NCI-H2081 (cell line): ENCODE results near the gene RPIA.
A peak's percentile ranks its signal among the peaks of the same experiment; 100 is the strongest.
"Not testable (repeated sequence)": the region's sequence is repeated elsewhere in the genome, so short reads cannot be mapped to it uniquely, and the experiment has no call there.

Source experiments
- DNase-seq, 2 experiments: peaks; one replicate each; lab custom pipeline; 2025; lab: John Stamatoyannopoulos, UW

The RPIA gene

DNA sequence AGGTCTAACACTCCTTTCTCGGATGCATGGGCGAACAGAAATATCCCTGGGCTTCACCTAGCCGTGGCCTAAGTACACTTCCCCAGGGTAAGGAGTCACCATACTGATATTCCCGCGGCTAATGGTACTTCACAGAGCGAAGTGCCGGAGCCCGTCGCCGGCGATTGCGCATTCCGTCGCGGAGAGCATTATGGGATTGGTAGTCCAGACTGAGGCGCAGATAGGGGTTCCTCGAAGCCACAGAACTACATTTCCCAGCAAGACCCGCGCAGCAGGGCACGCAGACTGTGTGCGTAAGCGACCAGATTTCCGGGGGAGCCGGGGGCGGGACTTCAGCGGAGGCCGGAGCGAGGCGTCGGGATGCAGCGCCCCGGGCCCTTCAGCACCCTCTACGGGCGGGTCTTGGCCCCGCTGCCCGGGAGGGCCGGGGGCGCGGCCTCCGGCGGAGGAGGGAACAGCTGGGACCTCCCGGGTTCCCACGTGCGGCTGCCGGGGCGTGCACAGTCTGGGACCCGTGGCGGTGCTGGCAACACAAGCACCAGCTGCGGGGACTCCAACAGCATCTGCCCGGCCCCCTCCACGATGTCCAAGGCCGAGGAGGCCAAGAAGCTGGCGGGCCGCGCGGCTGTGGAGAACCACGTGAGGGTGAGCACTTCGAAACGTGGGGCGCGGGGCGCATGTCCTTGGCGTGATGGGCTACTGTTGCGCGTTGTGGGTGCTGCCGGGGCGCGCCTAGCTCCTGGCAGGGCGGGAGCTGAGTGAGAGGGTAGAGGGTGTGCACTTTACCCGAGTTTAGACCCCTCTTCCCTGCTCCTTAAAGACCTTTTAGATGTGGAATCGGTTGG lies at the start of gene RPIA:
RPIA (plus strand) TSS at position 335 of the 845 bp plus-strand sequence; CDS start at position 361, 26 bp downstream.
- DNase-seq = peak; percentile 98

DNA sequence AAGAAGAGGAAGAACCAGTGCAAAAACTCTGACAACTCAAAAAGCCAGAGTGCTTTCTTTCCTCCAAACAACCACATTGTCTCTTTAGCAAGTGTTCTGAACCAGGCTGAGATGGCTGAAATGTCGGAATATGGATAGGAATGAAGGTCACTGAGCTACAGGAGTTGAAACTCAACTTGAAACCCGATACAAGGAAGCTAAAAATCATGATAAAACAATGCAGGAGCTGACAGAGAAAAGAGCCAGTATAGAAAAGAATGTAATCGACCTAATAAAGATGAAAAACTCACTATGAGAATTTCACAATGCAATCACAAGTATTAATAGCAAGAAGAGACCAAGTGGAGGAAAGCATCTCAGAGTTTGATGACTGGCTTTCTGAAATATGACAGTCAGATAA lies 49.2 kb upstream of the RPIA start:
- DNase-seq = no peak

DNA sequence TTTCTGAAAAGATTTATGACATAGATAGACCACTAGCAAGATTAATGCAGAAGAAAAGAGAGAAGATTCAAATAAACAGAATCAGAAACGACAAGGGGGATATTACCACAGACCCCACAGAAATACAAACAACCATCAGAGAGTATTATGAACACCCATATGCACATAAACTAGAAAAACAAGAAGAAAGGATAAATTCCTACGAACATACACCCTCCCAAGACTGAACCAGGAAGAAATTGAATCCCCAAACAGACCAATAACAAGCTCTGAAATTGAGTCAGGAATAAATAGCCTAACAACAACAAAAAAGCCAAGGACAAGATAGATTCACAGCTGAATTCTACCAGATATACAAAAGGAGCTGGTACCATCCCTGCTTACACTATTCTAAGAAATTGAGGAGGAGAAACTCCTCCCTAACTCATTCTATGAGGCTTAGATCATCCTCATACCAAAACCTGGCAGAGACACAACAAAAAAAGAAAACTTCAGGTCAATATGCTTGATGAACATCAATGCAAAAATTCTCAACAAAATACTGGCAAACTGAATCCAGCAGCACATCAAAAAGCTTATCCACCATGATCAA lies 46.1 kb upstream of the RPIA start:
- not testable (repeated sequence) for DNase-seq

DNA sequence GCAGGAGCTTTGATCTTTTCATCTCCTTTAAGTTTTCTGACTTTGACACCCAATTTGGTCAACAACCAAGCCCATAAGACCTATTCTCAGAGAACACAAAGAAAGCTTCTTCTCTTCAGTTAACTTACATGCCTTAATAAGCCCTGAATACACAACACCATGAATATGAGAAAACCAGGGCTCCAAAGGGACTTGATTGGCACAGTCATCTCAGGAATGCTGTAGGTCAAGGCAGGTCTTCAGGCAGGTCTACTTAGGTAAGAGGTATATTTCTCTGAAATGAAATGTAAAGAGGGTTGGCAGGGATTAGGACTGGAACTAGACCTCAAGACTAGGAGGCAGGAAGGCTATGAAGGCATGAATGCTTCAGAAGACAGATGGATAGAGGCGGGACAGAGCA lies 39.8 kb upstream of the RPIA start:
- no peak for DNase-seq

DNA sequence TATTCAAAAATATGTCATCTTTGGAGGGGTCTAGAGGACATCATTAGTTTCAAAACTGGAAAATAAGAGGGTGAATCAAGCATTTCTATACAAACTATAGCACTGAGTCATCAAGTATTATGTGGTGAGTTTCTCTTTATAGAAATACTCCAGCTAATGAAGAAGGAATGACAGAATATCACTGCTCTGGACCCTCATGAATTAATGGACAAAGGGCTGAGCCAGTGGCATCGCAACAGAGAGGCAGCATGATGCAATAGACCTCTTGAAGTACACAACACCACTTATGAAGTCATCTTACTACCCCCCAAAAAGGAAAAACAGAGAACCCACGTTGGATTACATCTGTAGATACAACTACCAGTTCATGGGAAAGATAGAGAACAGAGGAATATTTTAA lies 36.8 kb upstream of the RPIA start:
- no peak for DNase-seq

DNA sequence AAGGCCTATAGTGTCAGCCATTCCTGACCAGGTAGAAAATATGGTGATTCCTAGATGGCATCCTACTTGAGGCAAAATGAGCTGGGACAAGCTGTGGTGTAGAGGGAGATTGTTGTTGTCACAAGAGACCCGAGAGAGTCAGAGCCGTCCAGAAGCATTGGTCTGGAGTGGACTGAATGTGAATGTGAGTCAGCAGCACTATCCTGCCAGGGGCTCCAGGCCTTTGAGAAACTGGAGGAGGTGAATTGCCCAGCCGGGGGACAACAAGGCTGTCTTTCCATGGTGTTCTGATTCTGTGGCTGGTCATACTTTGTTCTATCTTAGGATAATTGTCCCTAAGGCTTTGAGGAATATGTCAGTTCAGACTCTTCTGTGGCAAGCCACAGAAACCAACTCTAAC lies 34.8 kb upstream of the RPIA start:
- no peak for DNase-seq

DNA sequence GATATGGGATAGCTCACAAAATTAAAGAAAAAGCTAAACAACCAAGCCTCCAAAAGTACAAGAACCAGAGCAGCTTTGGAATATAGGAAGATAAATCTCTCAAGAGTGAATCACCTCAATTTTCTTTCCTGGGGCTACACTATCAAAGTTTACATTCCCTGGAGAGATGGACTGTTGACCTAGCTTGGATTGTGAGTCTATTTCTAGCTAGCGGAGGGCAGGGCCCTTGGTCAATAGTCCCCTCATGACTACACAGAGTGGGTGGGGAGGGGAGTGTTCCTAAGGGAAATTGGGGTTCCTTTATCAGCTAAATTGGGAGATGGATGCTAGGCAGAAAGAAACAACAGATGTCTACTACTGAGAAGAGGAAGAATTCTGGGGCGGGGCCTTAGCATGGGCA lies 34.3 kb upstream of the RPIA start:
- no peak for DNase-seq

DNA sequence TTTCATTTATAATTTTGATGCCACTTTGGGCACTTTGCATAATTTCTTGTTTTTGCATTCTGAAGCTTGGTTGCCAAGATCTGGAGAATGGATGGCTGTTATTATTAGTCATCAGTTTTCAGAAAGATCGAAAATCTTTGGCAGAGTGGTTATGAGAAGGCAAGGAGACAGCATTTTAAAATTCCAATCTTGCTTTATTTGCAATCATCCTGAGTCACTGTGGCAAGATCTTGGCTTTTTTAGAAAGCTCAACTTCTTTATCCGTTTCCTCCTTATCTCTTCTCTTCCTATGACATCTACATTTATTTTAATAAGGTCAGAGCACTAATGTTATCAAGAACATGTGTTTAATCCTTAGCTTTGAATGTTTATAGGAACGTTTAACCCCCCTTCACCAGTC lies 33.1 kb upstream of the RPIA start:
- no peak for DNase-seq

DNA sequence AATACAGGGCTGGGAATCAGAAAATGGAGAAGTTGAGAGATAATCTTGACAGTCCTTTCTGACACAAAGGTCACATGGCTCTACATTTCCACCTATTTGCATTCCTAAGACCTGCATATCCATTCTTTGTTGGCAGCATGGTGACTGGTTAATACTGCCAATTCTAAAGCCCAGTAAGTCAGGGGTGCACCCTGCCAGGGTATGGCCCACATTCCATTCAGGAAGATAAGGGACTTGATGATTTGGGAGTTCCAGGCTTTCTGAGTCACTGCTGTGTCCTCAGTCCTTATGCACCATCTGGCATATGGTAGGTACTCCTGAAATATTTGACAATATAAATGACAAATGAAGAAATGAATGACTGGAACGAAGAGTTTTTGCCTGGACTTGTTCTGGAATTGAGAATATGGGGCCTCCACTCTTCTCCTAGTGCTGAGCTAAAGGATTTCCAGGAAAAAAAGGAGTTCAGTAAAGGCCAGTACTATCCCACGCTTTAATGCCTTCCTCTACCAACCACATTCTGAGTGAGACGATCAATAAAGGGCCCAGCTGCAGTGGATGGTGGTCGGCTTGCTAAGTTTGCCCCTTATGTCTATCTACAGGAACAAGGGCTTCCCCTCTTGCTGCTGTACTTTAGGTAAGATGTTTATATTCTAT lies 32.5 kb upstream of the RPIA start:
- no peak for DNase-seq

DNA sequence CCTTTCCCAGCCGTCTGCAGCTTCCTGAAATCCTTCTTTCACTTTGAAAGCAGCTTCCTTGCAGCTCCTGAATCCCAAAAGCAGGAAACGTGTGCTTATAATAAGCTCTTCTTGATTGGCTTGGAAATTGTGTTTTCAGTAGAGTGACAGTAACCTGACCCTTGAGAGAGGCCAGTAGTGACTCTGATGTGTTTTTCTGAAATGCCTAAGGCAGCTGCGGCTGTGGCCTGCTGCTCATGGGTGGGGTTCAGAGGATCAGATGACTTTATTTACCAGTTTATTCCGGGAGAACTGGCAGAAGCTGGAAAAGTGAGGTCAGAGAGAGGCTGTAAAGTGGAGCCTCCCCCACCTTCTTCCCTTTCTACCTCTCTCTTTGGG lies 31.9 kb upstream of the RPIA start:
- DNase-seq = peak in 1 of 2 experiments; percentile 4

DNA sequence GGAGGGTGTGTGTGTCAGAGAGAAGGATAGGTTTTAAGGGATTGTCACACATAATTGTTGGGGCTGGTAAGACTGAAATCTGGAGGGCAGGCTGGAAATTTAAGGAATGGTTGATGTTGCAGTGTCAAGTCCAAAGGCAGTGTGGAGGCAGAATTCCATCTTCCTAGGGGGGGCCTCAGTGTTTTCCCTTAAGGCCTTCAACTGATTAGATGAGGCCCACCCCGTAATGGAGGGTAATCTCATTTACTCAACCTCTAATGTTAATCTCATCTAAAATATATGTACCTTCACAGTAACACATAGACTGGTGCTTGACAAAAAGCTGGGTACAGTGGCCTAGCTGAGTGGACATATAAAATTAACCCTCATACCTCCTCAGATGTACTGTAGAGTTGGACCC lies 30.9 kb upstream of the RPIA start:
- no peak for DNase-seq

DNA sequence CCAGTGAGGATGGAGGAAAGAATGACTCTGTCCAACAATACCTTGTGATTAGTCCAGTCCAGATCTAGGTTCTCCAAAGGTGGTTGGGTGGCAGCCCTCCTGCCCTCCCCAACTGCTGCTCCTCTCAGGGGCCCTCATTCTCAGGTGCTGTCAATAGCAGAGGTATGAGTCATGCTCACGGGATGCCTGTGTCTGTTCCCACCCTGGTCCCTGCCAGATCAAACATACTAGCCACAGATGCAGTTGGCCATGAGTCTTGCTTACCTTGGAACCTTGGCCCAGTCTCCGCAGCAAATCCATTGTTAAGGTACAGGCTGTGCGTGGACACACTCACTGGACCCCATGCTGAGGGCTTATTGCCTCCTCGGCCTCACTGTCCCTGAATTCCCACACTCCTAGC lies 24.9 kb upstream of the RPIA start:
- no peak for DNase-seq

DNA sequence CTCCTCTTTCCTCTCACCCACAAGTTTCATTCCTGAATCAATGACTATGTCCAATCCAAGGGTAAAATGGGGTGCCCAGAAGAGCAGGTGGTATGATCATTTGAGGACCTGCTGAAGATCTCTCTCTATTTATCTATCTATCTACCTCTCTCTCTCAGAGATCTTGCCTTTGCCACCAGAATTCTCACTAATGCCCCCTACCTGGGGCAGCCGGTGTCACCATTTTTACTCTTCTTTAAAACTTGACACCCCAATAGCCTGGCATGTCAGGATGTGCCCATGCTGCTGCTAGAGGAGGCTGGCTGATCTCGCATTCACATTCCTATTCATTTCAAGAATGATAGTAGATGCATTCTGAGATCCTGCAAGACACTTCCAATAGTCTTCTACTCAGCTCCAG lies 24.3 kb upstream of the RPIA start:
- DNase-seq = no peak

DNA sequence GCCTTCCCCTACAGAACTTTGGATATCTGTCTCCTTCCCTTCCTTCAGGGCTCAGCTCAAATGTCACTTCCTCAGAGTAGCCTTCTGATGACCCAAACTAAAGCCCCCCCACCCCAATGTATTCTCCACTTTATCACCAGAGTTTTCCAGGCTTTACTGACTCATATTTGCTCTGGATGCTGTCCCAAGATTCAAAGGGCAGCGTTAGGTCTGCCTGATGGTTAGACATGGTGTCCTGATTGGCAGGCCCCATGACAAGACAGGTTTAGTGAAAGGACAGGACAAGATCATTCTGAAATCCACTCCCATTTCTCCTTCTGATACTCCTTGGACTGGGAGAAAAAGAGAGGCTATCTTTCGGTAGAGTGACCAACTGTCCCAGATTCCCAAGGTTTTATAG lies 22.6 kb upstream of the RPIA start:
- DNase-seq = no peak

DNA sequence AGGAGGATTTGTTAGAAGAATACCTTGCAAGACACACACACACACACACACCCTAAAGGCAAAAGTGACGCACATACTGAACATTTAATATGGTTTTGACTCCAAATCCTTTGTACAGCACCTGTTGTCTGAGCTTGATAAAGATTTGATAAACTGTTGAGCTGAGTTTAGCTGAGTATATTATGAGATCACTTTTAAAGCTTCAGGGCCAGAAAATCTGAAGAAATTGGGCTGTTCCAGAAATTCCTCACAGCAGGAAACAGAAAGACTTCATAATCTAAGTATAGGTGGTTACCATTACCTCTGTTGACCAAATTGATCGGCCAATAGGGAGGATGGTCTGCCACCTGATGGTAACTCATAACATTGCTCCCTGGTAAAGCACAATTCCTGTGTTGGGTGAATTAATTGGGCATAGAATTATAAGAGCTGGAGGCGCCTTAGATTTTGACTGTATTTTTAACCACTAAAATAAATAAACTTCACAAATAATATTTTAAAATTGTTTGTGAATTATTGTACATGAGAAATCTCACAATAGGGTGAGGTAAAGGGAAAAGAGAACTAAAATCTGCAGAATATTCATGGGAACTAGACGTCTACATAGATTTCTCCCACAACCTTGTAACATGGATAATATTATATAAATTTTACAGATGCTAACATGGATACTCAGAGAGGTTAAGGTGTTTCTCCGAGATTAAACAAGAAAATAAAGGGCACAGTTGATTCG lies 21.8 kb upstream of the RPIA start:
- DNase-seq = peak; percentile 20 to 38

DNA sequence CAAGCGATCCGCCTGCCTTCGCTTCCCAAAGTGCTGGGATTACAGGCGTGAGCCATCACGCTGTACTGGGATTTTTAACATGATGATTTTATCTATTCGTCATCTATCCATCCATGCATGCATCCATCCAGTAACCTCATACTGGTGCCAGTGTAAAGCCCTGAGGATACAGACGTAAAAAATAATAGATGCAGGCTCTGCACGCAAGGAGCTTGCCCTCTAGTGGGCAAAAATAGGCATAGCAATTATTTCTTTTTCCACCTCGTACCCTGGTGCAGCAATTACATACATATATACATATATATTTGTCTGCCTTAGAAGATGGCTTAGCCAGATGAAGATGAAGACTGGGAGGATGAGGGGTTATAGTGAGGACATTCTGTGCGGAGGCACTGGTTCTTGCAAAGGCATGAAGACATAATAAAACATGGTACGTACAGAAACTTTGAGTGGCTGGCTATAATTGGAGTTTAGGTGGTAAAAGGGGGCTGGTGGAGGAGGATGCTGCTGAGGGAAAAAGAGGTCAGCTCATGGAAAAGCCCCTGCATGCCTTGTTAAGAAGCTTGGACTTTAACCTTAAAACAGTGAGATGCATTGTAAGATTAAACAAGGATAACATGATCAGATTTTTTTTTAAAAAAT lies 19.6 kb upstream of the RPIA start:
- peak; percentile 22 to 51 for DNase-seq

DNA sequence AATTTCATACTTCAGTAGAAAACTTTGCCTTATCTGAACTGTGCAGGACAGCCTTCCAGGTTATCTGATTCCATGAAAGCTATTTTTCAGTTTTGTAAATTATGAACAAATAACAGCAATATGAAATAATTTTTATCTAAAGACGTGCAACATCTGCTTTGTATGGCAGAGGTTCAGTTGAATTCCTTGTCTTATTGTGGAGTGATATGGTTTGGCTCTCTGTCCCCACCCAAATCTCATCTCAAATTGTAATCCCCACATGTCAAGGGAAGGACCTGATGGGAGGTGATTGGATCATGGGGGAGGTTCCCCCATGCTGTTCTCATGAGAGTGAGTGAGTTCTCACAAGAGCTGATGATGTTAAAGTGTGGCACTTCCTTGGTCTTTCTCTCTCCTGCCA lies 18.1 kb upstream of the RPIA start:
- no peak for DNase-seq

DNA sequence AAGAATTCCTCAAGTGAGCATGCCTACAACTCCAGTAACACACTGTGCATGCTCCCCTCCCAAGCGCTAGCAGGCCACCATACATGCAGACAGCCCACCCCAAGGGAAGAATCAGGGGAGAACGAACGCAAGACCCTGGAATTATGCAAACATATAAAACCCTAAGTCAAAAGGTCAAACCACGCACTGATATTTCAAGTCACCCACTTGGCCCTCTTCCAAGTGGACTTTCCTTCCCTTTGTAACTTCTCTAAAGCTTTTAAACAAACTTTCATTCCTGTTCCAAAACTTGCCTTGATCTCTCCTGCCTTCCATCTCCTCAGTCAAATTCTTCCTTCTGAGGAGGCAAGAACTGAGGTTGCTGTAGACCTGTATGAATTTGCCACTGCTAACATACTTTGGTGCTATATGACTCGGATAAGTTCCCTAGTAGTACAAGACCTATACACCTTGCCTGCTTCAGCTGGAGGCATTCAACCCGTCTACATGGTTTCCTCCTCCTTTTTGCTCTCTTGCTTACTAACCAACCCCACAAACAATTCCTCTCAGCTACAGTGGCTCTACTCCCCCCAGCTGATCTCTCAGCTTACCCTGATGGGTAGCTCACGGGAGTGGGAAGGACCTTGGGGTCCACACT lies 11.1 kb upstream of the RPIA start:
- no peak for DNase-seq

DNA sequence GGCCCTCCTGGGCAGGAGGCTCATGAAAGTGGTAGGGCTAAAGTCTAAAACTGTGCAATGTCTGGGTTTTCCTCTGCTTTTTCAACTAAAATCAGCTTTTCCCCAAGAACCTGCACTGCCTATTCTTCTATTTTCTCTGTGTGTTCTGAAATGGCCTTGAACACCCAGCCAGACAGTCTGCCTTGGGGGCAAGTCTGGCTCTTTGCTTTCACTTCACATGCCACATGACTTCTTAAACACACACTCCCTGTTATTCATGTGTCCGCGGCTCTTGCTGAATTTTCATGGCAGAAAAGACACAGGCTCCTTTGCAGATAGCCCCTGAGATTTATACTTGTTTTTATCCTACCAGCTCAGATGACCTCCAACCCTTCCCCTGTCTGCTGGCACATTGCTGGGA lies 10.6 kb upstream of the RPIA start:
- no peak for DNase-seq

DNA sequence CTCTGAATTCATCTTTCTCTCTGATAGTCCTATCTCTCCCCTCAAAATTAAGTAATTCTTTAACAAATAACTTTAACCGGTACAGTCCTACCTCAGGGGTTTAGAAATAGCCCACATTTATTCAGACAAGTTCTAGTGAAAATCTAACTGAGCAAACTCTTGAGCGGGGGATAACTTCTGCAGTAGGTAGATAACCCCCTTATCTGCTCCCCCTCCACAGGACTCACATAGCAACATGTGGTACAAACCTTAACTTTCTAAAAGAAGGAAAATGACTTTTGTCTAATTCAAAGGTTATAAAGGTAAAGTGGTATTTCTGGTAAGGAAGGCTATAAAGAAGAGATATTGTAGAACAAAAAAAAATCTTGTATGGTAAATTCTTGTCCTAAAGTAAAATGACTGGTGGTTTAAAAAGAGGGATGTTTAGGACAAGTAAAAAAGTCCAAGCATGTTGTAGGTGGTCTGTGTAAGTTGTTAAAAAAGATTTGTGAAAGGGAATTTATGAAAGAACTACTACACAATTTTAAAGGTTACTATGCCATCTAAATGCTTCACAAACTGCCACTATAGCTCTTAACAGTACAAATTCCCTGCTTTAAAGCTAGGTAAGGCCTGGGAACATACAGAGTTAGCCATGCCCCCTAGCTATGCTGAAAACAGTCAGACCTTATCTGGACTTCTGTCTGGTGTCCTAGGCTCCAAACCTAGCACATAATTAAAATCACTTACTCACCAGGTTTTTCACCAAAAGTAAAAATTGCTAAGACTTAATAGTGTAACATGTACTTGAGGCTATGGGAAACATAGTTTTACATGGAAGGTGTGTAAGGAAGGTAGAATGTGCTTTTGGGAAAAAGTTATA lies 8.1 kb upstream of the RPIA start:
- DNase-seq = no peak

DNA sequence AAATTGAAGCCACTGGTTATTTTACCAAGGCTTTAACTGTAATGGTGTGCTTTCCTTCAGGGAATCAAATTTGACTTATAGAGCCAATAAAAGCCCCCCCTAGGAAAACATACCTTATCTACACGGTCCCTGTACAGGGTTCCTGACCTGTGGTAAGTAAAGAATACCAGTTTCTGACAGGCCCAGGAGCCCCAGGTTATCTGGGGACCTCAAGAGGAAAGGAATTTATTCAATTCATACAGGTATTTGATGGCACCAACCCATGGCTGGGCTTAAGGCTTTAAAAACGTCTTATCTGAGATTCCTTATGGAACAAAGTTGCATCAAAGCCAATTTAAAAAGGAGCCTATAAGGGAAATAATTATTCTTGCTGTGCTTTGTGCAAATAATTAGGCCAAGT lies 7.0 kb upstream of the RPIA start:
- DNase-seq = no peak
